Fibroblast of skin of right quadriceps (primary cell): ENCODE results near the gene NTRK2.

Experiments
- DNase-seq: peaks from one replicate; pipeline ENCODE4 v3.0.0-alpha.2; 2013

Gene NTRK2

GRCh38 chr9:84669288-84670137 is at the start of gene NTRK2:
Gene NTRK2, plus strand, starts transcription at chr9:84669729. Its CDS starts 1,020 bp downstream, at chr9:84670749.
- peak; percentile 23 for DNase-seq

GRCh38 chr9:84620338-84620737 is 49.2 kb upstream of the NTRK2 start:
- no peak for DNase-seq

GRCh38 chr9:84621811-84622210 is 47.7 kb upstream of the NTRK2 start:
- no peak for DNase-seq

GRCh38 chr9:84622981-84623380 is 46.5 kb upstream of the NTRK2 start:
- no peak for DNase-seq

- no peak for DNase-seq
Observed at GRCh38 chr9:84636436-84636835, 33.1 kb upstream of the NTRK2 start.

- no peak for DNase-seq
Observed at GRCh38 chr9:84642553-84643141, 26.9 kb upstream of the NTRK2 start.

- no peak for DNase-seq
Observed at GRCh38 chr9:84647699-84648098, 21.8 kb upstream of the NTRK2 start.

GRCh38 chr9:84652496-84653120 is 16.9 kb upstream of the NTRK2 start:
- no peak for DNase-seq

GRCh38 chr9:84655447-84655846 is 14.1 kb upstream of the NTRK2 start:
- no peak for DNase-seq

- no peak for DNase-seq
Observed at GRCh38 chr9:84659313-84659712, 10.2 kb upstream of the NTRK2 start.

- no peak for DNase-seq
Observed at GRCh38 chr9:84659773-84660172, 9.8 kb upstream of the NTRK2 start.

GRCh38 chr9:84667571-84668195 is 1.8 kb upstream of the NTRK2 start:
- peak; percentile 29 for DNase-seq

GRCh38 chr9:84668196-84669012 is 1.1 kb upstream of the NTRK2 start:
- DNase-seq: peak; percentile 66

- no peak for DNase-seq
Observed at GRCh38 chr9:84669013-84669287, 579 bp upstream of the NTRK2 start.

- no peak for DNase-seq
Observed at GRCh38 chr9:84670138-84671041, 861 bp downstream of the NTRK2 start.

- no peak for DNase-seq
Observed at GRCh38 chr9:84671586-84672521, 2.3 kb downstream of the NTRK2 start.

- DNase-seq: no peak
Observed at GRCh38 chr9:84673806-84674205, 4.3 kb downstream of the NTRK2 start.

GRCh38 chr9:84677080-84677479 is 7.6 kb downstream of the NTRK2 start:
- peak; percentile 7 for DNase-seq

- DNase-seq: no peak
Observed at GRCh38 chr9:84679571-84679970, 10.0 kb downstream of the NTRK2 start.

- no peak for DNase-seq
Observed at GRCh38 chr9:84681516-84682285, 12.2 kb downstream of the NTRK2 start.
